Right lobe of liver (tissue), 4 donors: ENCODE results near the gene TRPM3.

Source experiments
- POLR2A ChIP-seq: fragments of 450-650 bp; IDR thresholded peaks from one replicate; pipeline ENCODE4 v1.6.1; 2017; ENCODE audit warnings: antibody characterized with exemption, mild to moderate bottlenecking
- TF ChIP-seq, protein P1 (sequence below), 4 donors: fragments of 200-600 bp in 3 of 4; fragments of 450-650 bp in 1 of 4; IDR thresholded peaks; one replicate each; pipeline versions ENCODE4 v1.5.1 to v1.8.0; 2016 to 2022; ENCODE audit warnings: antibody characterized with exemption in 4 of 4, mild to moderate bottlenecking in 2 of 4
- donor health status: DM: no; HTN: no; CAD: no.
- donor health status: DM: no; HTN: no; CAD: no.
- donor health status: DM: no; HTN: yes; CAD: no.

DNA sequence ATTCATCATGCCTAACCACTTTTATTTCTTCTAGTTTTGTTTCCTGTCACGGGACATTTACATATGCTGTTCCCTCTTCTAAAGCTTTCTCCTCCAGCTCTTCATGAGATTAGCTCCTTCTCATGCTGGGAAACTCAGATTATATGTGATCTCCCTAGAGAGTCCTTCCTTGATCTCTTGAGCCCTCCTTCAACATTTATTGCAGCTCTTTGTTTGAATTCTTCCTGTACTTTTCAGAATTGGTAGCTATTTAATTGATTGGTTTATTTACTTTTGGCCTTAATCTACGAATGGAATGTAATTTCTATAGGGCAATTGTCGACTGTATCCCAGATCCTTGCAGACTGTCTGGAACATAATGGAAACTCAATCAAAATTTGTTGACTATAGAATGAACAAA lies 9.7 kb upstream of the TRPM3 start:
- TF ChIP-seq, protein P1, sequence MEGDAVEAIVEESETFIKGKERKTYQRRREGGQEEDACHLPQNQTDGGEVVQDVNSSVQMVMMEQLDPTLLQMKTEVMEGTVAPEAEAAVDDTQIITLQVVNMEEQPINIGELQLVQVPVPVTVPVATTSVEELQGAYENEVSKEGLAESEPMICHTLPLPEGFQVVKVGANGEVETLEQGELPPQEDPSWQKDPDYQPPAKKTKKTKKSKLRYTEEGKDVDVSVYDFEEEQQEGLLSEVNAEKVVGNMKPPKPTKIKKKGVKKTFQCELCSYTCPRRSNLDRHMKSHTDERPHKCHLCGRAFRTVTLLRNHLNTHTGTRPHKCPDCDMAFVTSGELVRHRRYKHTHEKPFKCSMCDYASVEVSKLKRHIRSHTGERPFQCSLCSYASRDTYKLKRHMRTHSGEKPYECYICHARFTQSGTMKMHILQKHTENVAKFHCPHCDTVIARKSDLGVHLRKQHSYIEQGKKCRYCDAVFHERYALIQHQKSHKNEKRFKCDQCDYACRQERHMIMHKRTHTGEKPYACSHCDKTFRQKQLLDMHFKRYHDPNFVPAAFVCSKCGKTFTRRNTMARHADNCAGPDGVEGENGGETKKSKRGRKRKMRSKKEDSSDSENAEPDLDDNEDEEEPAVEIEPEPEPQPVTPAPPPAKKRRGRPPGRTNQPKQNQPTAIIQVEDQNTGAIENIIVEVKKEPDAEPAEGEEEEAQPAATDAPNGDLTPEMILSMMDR (IDR thresholded peaks at IDR 0.05) = no peak
- no peak for TF ChIP-seq POLR2A
